Neural crest cell (in vitro differentiated cells): Measurements from ENCODE around the gene THEM4. TPM values are rescaled to one million over a fixed set of nuclear protein-coding genes. Genes with fewer than 3 reads are reported as not detected.

Source experiments
- DNase-seq: peaks from one replicate; pipeline ENCODE4 v3.0.0; 2021; ENCODE audit warnings: low read depth, mixed read lengths, low spot score
- H3K27ac Mint-ChIP-seq: one replicate; pipeline ENCODE4 v1.8.0; 2021; ENCODE audit warnings: mild to moderate bottlenecking, mixed read lengths; ENCODE audit not compliant: unreplicated experiment
- H3K27me3 Mint-ChIP-seq: 2 replicates; pipeline ENCODE4 v1.8.0; 2021; ENCODE audit warnings: low read depth, mild to moderate bottlenecking, mixed read lengths
- H3K36me3 Mint-ChIP-seq: 2 replicates; pipeline ENCODE4 v1.8.0; 2021; ENCODE audit warnings: low read depth, mild to moderate bottlenecking, mixed read lengths
- H3K4me1 Mint-ChIP-seq: 2 replicates; pipeline ENCODE4 v1.8.0; 2021; ENCODE audit warnings: mixed read lengths
- H3K4me3 Mint-ChIP-seq: one replicate; pipeline ENCODE4 v1.8.0; 2021; ENCODE audit warnings: mild to moderate bottlenecking, mixed read lengths
- H3K9me3 Mint-ChIP-seq: 2 replicates; pipeline ENCODE4 v1.8.0; 2021; ENCODE audit warnings: mixed read lengths
- CTCF ChIP-seq: fragments of 200-600 bp; sonication (generic); conservative IDR thresholded peaks from 2 replicates; pipeline ENCODE4 v1.5.0; 2021; ENCODE audit warnings: antibody characterized with exemption, mild to moderate bottlenecking
- total RNA-seq: library from RNA; stranded (reverse); gene quantifications from 2 replicates; pipeline ENCODE4 v1.2.1, GENCODE V29; 2021

THEM4 gene
- total RNA-seq, 1 donor from 2014 or later, result 21.6 TPM

GRCh38 chr1:151846686-151847237 is 62.5 kb downstream of the THEM4 start:
- Mint-ChIP-seq H3K27ac (no peak overlapping the region), H3K4me1 (peaks cover 10% of the 10 kb centered on the region), H3K9me3 (no peaks in the 10 kb centered on the region), H3K4me3 (no peak overlapping the region), H3K27me3 (peaks cover 8% of the 10 kb centered on the region), H3K36me3 (no peaks in the 10 kb centered on the region)
- TF ChIP-seq CTCF, result no peak
- no peak for DNase-seq

DNA sequence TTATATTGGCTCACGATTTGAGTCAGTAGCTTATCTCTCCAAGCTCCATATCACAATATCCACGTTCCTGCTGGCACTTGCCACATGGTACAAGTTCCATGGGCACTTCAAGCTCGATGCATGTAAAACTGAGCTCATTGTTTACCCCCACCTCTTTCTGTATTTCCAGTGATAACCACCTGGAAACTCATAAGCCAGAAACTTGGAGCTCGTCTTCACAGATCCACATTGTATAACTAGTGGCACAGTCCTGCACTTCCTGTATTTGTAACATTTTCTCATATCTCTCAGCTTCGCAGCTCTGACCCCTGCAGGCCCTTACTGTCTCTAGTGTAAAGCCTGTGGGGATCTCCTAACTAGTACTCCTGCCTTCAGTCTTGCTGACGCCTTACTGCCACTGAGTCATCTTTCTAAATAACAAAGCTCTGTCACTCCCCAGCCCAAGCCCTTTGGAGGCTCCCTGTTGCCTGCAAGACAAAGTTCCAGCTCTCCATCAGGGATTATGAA is 63.2 kb downstream of the THEM4 start:
- peak overlapping the region; percentile 65 for H3K27ac Mint-ChIP-seq

GRCh38 chr1:151843398-151843797 is 65.9 kb downstream of the THEM4 start:
- Mint-ChIP-seq H3K36me3 (no peaks in the 10 kb centered on the region), H3K9me3 (no peaks in the 10 kb centered on the region), H3K27me3 (peaks cover 29% of the 10 kb centered on the region), H3K4me1 (peaks cover 32% of the 10 kb centered on the region), H3K27ac (no peak overlapping the region), H3K4me3 (no peak overlapping the region)
- DNase-seq, result no peak
- no peak for TF ChIP-seq CTCF

More for the DNA sequence above, 63.2 kb downstream of the THEM4 start:
- DNase-seq, result no peak
- H3K36me3 Mint-ChIP-seq, result no peaks in the 10 kb centered on the region
- TF ChIP-seq CTCF, result no peak
- peaks cover 7% of the 10 kb centered on the region for H3K27me3 Mint-ChIP-seq
- H3K9me3 Mint-ChIP-seq, result no peaks in the 10 kb centered on the region
- H3K4me1 Mint-ChIP-seq, result peaks cover 16% of the 10 kb centered on the region
- no peak overlapping the region for H3K4me3 Mint-ChIP-seq

DNA sequence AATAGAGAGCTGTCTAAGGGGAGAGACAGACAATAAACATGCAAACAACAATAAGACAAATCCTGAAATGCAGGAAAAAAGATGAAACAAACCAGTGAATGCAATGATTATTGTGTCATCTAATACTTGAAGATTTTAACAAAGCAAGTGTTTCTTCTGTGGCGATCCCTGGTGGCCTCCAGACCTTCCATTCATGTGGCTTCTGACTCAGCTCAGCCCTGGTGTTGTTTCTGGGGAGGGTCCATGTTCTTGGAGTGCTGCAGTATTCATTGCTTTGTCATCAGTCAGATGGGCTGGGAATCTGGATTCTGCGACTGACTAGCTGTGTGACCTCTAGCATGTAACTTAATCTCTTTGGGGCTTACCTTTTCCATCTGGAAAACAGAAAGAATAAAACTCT is 68.2 kb downstream of the THEM4 start:
- Mint-ChIP-seq H3K36me3 (no peaks in the 10 kb centered on the region), H3K4me3 (peak overlapping the region; percentile 21), H3K27ac (no peak overlapping the region)

GRCh38 chr1:151840421-151840820 is 68.9 kb downstream of the THEM4 start:
- Mint-ChIP-seq H3K9me3 (no peaks in the 10 kb centered on the region), H3K27me3 (peaks cover 49% of the 10 kb centered on the region), H3K36me3 (no peaks in the 10 kb centered on the region), H3K4me3 (peak overlapping the region; percentile 82), H3K27ac (peak overlapping the region; percentile 95), H3K4me1 (peaks cover 29% of the 10 kb centered on the region)
- DNase-seq, result no peak
- no peak for TF ChIP-seq CTCF

More for the DNA sequence above, 68.2 kb downstream of the THEM4 start:
- no peaks in the 10 kb centered on the region for H3K9me3 Mint-ChIP-seq
- no peak for TF ChIP-seq CTCF
- peaks cover 43% of the 10 kb centered on the region for H3K27me3 Mint-ChIP-seq
- no peak for DNase-seq
- peaks cover 31% of the 10 kb centered on the region for H3K4me1 Mint-ChIP-seq
